SK-N-MC (cell line): ENCODE measurements around the gene MAP1B.

ENCODE experiments used
- EZH2 ChIP-seq: fragments of 200-600 bp; sonication (generic); IDR thresholded peaks from one replicate; pipeline ENCODE4 v1.6.1; 2017; ENCODE audit warnings: antibody characterized with exemption
- POLR2AphosphoS5 ChIP-seq: IDR thresholded peaks from 2 replicates; pipeline ENCODE4 v1.6.1; 2012; ENCODE audit warnings: mild to moderate bottlenecking, low read depth, low read length, borderline replicate concordance

GRCh38 chr5:72248410-72248981 lies 141.2 kb downstream of the MAP1B start:
- no peak for TF ChIP-seq EZH2
- no peak for TF ChIP-seq POLR2AphosphoS5
